GM23248 (cell line): ENCODE data around the gene MR1.

Source experiments
- EZH2 ChIP-seq: fragments of 200-600 bp; sonication (generic); IDR thresholded peaks from 2 replicates; pipeline ENCODE4 v1.6.1; 2018; ENCODE audit warnings: antibody characterized with exemption, mild to moderate bottlenecking; ENCODE audit not compliant: insufficient read depth, poor library complexity, severe bottlenecking
- EZH2phosphoT487 ChIP-seq: fragments of 200-600 bp; sonication (generic); IDR thresholded peaks from 2 replicates; pipeline ENCODE4 v1.6.1; 2018; ENCODE audit warnings: antibody characterized with exemption, moderate library complexity, mild to moderate bottlenecking, low read depth; ENCODE audit not compliant: insufficient read depth

GRCh38 chr1:181002582-181003172 is 31.1 kb upstream of the MR1 start:
- TF ChIP-seq EZH2: no peak
- TF ChIP-seq EZH2phosphoT487: no peak
